Hepatocyte (in vitro differentiated cells): Measurements from ENCODE around the gene SDHA.

Source experiments
- EZH2phosphoT487 ChIP-seq: fragments of 200-600 bp; sonication (generic); IDR thresholded peaks from one replicate; pipeline ENCODE4 v1.6.1; 2018; ENCODE audit warnings: antibody characterized with exemption, mild to moderate bottlenecking, low read depth, moderate library complexity; ENCODE audit not compliant: unreplicated experiment, severe bottlenecking
- TF ChIP-seq, protein P1 (sequence below): fragments of 200-600 bp; sonication (generic); IDR thresholded peaks from 2 replicates; pipeline ENCODE4 v1.5.1; 2016; ENCODE audit warnings: antibody characterized with exemption, mild to moderate bottlenecking; ENCODE audit not compliant: poor library complexity

DNA sequence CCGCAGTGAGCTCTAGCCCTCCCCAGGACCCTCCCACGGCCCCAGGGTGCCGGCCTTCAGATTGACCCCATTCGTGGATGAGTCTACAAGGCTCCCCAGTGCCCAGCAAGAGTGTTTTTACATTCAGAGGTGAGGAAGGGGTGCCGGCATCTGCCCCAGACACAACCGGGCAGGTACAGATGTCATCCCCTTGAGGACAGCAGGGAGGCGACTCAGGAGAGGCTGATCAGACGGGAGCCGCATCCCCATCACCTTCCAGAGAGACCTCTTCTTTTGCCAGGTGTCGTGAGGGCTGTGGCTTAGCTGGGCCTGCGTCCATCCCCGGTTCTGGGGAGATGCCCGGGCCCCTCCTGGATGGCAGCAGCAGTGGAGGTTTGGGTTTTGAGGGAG, 31.1 kb upstream of the SDHA start:
- TF ChIP-seq, protein P1, sequence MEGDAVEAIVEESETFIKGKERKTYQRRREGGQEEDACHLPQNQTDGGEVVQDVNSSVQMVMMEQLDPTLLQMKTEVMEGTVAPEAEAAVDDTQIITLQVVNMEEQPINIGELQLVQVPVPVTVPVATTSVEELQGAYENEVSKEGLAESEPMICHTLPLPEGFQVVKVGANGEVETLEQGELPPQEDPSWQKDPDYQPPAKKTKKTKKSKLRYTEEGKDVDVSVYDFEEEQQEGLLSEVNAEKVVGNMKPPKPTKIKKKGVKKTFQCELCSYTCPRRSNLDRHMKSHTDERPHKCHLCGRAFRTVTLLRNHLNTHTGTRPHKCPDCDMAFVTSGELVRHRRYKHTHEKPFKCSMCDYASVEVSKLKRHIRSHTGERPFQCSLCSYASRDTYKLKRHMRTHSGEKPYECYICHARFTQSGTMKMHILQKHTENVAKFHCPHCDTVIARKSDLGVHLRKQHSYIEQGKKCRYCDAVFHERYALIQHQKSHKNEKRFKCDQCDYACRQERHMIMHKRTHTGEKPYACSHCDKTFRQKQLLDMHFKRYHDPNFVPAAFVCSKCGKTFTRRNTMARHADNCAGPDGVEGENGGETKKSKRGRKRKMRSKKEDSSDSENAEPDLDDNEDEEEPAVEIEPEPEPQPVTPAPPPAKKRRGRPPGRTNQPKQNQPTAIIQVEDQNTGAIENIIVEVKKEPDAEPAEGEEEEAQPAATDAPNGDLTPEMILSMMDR, result no peak
- no peak for TF ChIP-seq EZH2phosphoT487
